ENCODE data around the gene DRC7. TPM values are rescaled to one million over a fixed set of nuclear protein-coding genes. Genes with fewer than 3 reads are reported as not detected.

DRC7 gene
- under 1 TPM in 1 of 2 experiments, not detected in 1; 0.05 TPM for total RNA-seq

- intact Hi-C loops (cut with DNase I, micrococcal nuclease), result no loop called here
- peak within 1 kb of the TSS; percentile 6 for H3K4me3 Mint-ChIP-seq
- no peaks in the 10 kb centered on the region for H3K36me3 Mint-ChIP-seq (ENCODE audit: low read depth)
- CTCF ChIA-PET, result interaction anchor here (0.5 kb wide), 1 partner anchor 62 kb away, joined by 3 read pairs; no protein-coding TSS in a partner anchor
- H3K27ac Mint-ChIP-seq, result peak within 1 kb of the TSS; percentile 24
- DNase-seq (peak; percentile 40), ATAC-seq (peak; percentile 68)
- peaks cover 8% of the 10 kb centered on the region for H3K4me1 Mint-ChIP-seq
- no peaks in the 10 kb centered on the region for H3K27me3 Mint-ChIP-seq
- POLR2A ChIA-PET, result no interaction called here
- no peaks in the 10 kb centered on the region for H3K9me3 Mint-ChIP-seq (ENCODE audit: low read depth)
Observed at GRCh38 chr16:57694725-57695679, at the start of gene DRC7. TSS of gene DRC7 (plus strand) at chr16:57694806. CDS start at chr16:57697950, 3,144 bp downstream.

DNA sequence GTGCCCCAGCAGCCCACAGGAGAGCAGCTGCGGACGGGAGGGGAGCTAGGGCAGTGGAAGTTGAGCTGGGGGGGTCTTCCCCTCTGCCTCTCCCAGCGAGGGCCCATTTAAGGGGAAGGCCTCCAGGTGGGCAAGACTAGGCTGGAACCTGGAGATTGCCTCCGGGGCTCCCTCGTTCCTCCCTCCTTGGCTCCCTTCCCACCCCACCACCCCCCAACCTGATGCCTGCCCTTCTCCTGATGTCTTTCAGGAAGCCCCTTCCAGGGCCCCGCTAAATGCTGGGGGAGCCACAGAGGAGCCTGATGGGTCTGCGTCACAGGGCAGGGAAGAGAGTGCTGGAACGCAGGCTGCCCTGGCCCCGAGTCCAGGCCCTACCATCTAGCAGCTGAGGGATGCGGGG, 49.4 kb upstream of the DRC7 start:
- no peaks in the 10 kb centered on the region for H3K9me3 Mint-ChIP-seq (ENCODE audit: low read depth)
- intact Hi-C loops (cut with DNase I, micrococcal nuclease), result loop anchor here in 1 of 2 experiments (2.0 to 5.0 kb wide), 2 partner anchors 20 to 77 kb away; no protein-coding TSS in a partner anchor
- peaks cover 2% of the 10 kb centered on the region for H3K27me3 Mint-ChIP-seq
- H3K4me1 Mint-ChIP-seq, result peaks cover 12% of the 10 kb centered on the region
- H3K27ac Mint-ChIP-seq, result no peak overlapping the region
- H3K4me3 Mint-ChIP-seq, result no peak overlapping the region
- DNase-seq, result no peak
- H3K36me3 Mint-ChIP-seq (ENCODE audit: low read depth), result no peaks in the 10 kb centered on the region
- no peak for ATAC-seq
- CTCF ChIA-PET, result interaction anchor here (0.7 to 6.5 kb wide), 5 partner anchors 12 to 76 kb away, joined by 3 to 121 read pairs (median 52); no protein-coding TSS in a partner anchor
- POLR2A ChIA-PET, result no interaction called here

GRCh38 chr16:57645691-57646387, 48.8 kb upstream of the DRC7 start:
- H3K27ac Mint-ChIP-seq, result no peak overlapping the region
- no peaks in the 10 kb centered on the region for H3K36me3 Mint-ChIP-seq (ENCODE audit: low read depth)
- peaks cover 12% of the 10 kb centered on the region for H3K4me1 Mint-ChIP-seq
- no peaks in the 10 kb centered on the region for H3K9me3 Mint-ChIP-seq (ENCODE audit: low read depth)
- ATAC-seq, result no peak
- H3K4me3 Mint-ChIP-seq, result no peak overlapping the region
- POLR2A ChIA-PET, result no interaction called here
- CTCF ChIA-PET, result interaction anchor here (0.6 to 6.5 kb wide), 8 partner anchors 9 to 75 kb away, joined by 3 to 121 read pairs (median 19); no protein-coding TSS in a partner anchor
- no peaks in the 10 kb centered on the region for H3K27me3 Mint-ChIP-seq
- intact Hi-C loops (cut with DNase I, micrococcal nuclease), result loop anchor here in 1 of 2 experiments (2.0 to 5.0 kb wide), 2 partner anchors 19 to 76 kb away; no protein-coding TSS in a partner anchor
- DNase-seq, result no peak

DNA sequence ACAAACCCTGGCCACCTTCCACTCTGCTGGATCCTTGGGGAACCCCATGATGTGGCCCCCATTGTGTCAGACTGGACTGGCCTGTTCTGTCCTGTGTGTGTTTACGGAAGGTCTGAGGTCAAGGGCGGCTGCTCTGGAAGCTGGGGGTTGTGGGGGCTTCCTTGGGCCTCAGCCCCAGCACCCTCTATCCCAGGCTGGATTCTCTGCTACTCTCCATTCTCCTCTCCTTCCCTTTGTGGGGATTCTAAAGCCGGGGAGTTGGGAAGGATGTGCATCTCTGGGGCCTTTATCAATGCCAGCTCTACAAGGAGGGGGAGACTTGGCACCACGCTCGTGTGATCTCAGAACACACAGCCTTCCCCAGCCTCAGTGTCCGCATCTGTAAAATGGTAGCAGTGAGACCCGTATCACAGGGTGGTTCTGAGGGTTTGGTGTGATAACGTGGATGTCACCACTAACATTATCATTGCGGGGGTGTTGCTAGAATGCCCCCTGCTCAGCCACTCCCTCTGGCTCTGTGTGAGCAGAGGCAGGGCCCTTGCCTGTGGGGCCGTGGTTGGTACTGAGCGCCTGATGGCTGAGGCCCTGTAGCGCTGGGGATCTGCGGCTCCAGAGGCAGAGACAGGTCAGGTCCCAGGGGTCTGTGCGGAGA, 48.1 kb upstream of the DRC7 start:
- intact Hi-C loops (cut with DNase I, micrococcal nuclease), result loop anchor here in 1 of 2 experiments (5.0 kb wide), 1 partner anchor 76 kb away; no protein-coding TSS in a partner anchor
- no peak for DNase-seq
- no peak for ATAC-seq
- Mint-ChIP-seq H3K27ac (no peak overlapping the region), H3K36me3 (ENCODE audit: low read depth) (no peaks in the 10 kb centered on the region), H3K4me1 (peaks cover 13% of the 10 kb centered on the region), H3K9me3 (ENCODE audit: low read depth) (no peaks in the 10 kb centered on the region), H3K27me3 (no peaks in the 10 kb centered on the region), H3K4me3 (no peak overlapping the region)
- ChIA-PET CTCF (interaction anchor here (0.6 to 6.5 kb wide), 9 partner anchors 9 to 70 kb away, joined by 3 to 121 read pairs (median 24); no protein-coding TSS in a partner anchor), POLR2A (interaction anchor here (1.0 kb wide), 1 partner anchor 37 kb away, joined by 3 read pairs; no protein-coding TSS in a partner anchor)

GRCh38 chr16:57647136-57647875, 47.3 kb upstream of the DRC7 start:
- peaks cover 19% of the 10 kb centered on the region for H3K4me1 Mint-ChIP-seq
- H3K9me3 Mint-ChIP-seq (ENCODE audit: low read depth), result no peaks in the 10 kb centered on the region
- H3K4me3 Mint-ChIP-seq, result no peak overlapping the region
- H3K27me3 Mint-ChIP-seq, result no peaks in the 10 kb centered on the region
- POLR2A ChIA-PET, result interaction anchor here (1.0 kb wide), 1 partner anchor 38 kb away, joined by 3 read pairs; no protein-coding TSS in a partner anchor
- DNase-seq (no peak), ATAC-seq (no peak)
- H3K36me3 Mint-ChIP-seq (ENCODE audit: low read depth), result no peaks in the 10 kb centered on the region
- intact Hi-C loops (cut with DNase I, micrococcal nuclease), result loop anchor here in 1 of 2 experiments (5.0 kb wide), 1 partner anchor 75 kb away; no protein-coding TSS in a partner anchor
- peak overlapping the region; percentile 27 for H3K27ac Mint-ChIP-seq
- CTCF ChIA-PET, result interaction anchor here (0.7 to 6.5 kb wide), 12 partner anchors 10 to 269 kb away, joined by 3 to 121 read pairs (median 16); partner anchors contain the start of gene ADGRG5

DNA sequence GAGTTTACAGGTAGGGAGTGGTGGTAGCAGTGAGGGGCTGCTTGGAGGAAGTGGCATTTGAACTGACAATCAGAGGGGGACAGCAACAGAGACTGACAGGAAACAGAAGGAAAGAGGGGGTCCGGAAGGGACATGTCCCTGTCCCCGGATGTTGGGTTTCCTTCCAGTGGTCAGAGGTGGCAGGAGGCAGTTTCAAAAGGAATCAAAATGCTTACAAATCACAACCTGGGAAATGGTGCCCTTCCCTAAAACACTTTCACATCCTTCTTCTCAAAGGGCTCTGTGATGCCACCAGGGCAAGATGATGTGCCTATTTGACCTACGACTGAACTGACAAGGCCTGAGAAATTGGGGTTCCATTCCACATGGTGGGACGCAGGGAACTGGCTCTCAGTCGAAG, 46.5 kb upstream of the DRC7 start:
- no peaks in the 10 kb centered on the region for H3K36me3 Mint-ChIP-seq (ENCODE audit: low read depth)
- ATAC-seq, result no peak
- H3K4me3 Mint-ChIP-seq, result no peak overlapping the region
- intact Hi-C loops (cut with DNase I, micrococcal nuclease), result loop anchor here (2.0 to 5.0 kb wide), 2 partner anchors 47 to 74 kb away; no protein-coding TSS in a partner anchor
- POLR2A ChIA-PET, result no interaction called here
- H3K9me3 Mint-ChIP-seq (ENCODE audit: low read depth), result no peaks in the 10 kb centered on the region
- CTCF ChIA-PET, result interaction anchor here (0.6 to 6.5 kb wide), 17 partner anchors 11 to 355 kb away, joined by 3 to 121 read pairs (median 6); partner anchors contain the start of gene ADGRG5
- peak overlapping the region; percentile 27 for H3K27ac Mint-ChIP-seq
- no peak for DNase-seq
- peaks cover 19% of the 10 kb centered on the region for H3K4me1 Mint-ChIP-seq
- no peaks in the 10 kb centered on the region for H3K27me3 Mint-ChIP-seq

DNA sequence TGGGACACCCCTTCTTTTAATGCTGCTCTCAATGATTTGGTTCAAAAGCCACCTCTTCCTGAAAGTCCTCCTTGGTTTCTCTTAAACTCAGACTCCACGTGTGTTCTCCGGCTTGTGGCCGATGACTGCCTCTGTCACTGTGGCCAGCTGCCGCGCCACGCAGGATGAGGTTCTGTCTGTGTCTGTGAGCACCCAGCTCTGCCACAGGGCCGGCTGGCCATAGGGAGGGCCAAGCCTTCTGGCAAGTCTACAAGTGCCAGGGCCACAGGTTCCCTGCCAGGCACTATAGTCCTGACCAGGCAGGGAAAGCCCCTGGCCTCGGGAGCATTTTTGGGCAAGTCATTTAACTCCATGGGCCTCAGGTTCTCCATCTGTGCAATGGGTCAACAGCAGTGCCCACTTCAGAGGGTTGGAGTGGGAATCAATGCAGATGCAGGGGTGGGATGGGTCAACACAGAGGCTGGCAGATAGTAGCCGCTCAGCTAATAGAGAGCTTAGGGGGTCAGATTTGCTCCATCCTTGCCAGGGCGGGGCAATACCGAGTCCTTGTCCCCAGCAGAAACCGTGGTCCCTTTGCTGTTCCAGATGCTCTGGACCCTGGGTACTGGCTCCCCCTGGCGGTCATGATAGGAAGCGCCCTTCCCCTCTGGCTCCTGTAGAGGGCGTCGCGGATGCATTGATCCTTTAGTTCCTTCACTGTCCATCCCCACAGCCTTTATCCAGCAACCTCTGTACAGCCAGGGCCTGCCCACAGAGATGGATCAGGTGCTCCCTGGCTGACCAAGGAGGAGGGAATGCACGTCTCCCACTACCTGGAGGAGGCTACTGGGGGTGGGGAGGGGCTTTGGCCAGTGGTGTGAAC, 45.8 kb upstream of the DRC7 start:
- Mint-ChIP-seq H3K4me3 (no peak overlapping the region), H3K27me3 (no peaks in the 10 kb centered on the region)
- POLR2A ChIA-PET, result no interaction called here

DNA sequence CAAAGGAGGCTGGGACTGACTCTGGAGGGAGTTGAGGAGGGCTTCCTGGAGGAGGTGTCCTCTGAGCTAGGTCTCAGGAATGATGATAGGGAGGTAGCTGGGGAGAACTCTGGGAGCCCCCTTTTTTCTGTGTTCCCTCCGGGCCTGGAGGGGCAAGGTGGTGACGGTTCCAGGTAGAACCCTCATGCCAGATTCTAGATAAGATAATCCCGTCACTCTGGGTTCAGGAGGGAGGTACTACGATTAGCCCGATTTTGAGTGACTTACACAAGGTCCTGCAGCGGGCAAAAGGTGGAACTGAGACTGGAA, 45.2 kb upstream of the DRC7 start:
- H3K4me1 Mint-ChIP-seq, result peaks cover 19% of the 10 kb centered on the region
- H3K4me3 Mint-ChIP-seq, result no peak overlapping the region
- no peaks in the 10 kb centered on the region for H3K27me3 Mint-ChIP-seq
- no peak overlapping the region for H3K27ac Mint-ChIP-seq
- no peak for DNase-seq
- no peaks in the 10 kb centered on the region for H3K9me3 Mint-ChIP-seq (ENCODE audit: low read depth)
- ChIA-PET POLR2A (no interaction called here), CTCF (interaction anchor here (0.6 to 6.5 kb wide), 9 partner anchors 29 to 201 kb away, joined by 3 to 121 read pairs (median 18); no protein-coding TSS in a partner anchor)
- no peak for ATAC-seq
- H3K36me3 Mint-ChIP-seq (ENCODE audit: low read depth), result no peaks in the 10 kb centered on the region
- intact Hi-C loops (cut with DNase I, micrococcal nuclease), result loop anchor here (1.0 to 5.0 kb wide), 7 partner anchors 38 to 73 kb away; no protein-coding TSS in a partner anchor

More for the DNA sequence above, 45.8 kb upstream of the DRC7 start:
- intact Hi-C loops (cut with DNase I, micrococcal nuclease), result loop anchor here (1.0 to 5.0 kb wide), 7 partner anchors 38 to 73 kb away; no protein-coding TSS in a partner anchor
- DNase-seq (peak; percentile 92), ATAC-seq (peak; percentile 90)
- no peaks in the 10 kb centered on the region for H3K9me3 Mint-ChIP-seq (ENCODE audit: low read depth)
- peaks cover 19% of the 10 kb centered on the region for H3K4me1 Mint-ChIP-seq
- CTCF ChIA-PET, result interaction anchor here (0.6 to 6.5 kb wide), 19 partner anchors 12 to 354 kb away, joined by 3 to 121 read pairs (median 4); no protein-coding TSS in a partner anchor
- peak overlapping the region; percentile 33 for H3K27ac Mint-ChIP-seq
- H3K36me3 Mint-ChIP-seq (ENCODE audit: low read depth), result no peaks in the 10 kb centered on the region

DNA sequence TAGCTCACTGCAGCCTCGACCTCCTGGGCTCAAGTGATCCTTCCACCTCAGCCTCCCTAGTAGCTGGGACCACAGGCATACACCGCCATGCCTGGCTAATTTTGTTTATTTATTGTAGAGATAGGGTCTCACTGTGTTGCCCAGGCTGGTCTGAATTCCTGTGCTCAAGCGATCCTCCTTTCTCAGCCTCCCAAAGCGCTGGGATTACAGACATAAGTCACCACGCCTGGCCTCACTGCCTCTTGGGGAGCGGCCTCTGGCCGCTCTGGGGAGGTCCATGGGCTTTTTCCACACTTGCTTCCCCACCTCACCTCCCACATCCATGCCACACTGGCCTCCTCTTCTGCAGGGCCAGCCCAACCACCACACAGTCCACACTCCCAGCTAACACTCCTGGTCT, 44.8 kb upstream of the DRC7 start:
- intact Hi-C loops (cut with DNase I, micrococcal nuclease), result loop anchor here (1.0 to 5.0 kb wide), 7 partner anchors 39 to 74 kb away; no protein-coding TSS in a partner anchor
- no peak for ATAC-seq
- H3K4me3 Mint-ChIP-seq, result no peak overlapping the region
- H3K4me1 Mint-ChIP-seq, result peaks cover 19% of the 10 kb centered on the region
- H3K27me3 Mint-ChIP-seq, result no peaks in the 10 kb centered on the region
- no peaks in the 10 kb centered on the region for H3K36me3 Mint-ChIP-seq (ENCODE audit: low read depth)
- no peak overlapping the region for H3K27ac Mint-ChIP-seq
- no peaks in the 10 kb centered on the region for H3K9me3 Mint-ChIP-seq (ENCODE audit: low read depth)
- ChIA-PET POLR2A (interaction anchor here (0.6 kb wide), 1 partner anchor 87 kb away, joined by 3 read pairs; no protein-coding TSS in a partner anchor), CTCF (interaction anchor here (0.6 to 6.5 kb wide), 8 partner anchors 29 to 201 kb away, joined by 3 to 121 read pairs (median 28); no protein-coding TSS in a partner anchor)
- DNase-seq, result no peak

All from activated CD4-positive, alpha-beta T cell treated with anti-CD3 and anti-CD28 coated beads for 36 hours (primary cell).